ENCODE results near the gene FLNC. TPM values are rescaled to one million over a fixed set of nuclear protein-coding genes. Genes with fewer than 3 reads are reported as not detected.

FLNC gene
- total RNA-seq, 1 donor from 2014 or later = 6.7 TPM

- H3K36me3 Mint-ChIP-seq = peaks cover 8% of the 10 kb centered on the region
- Histone ChIP-seq H2AFZ (replicated peaks) (no peak overlapping the region), H3F3A (ENCODE audit: low read depth) (peaks cover 30% of the 10 kb centered on the region), H3K27me3 (peaks cover 58% of the 10 kb centered on the region), H3K79me2 (ENCODE audit: low read depth) (peaks cover 6% of the 10 kb centered on the region), H3K9me3 (ENCODE audit: low read depth) (no peaks in the 10 kb centered on the region), H4K20me1 (ENCODE audit: low read depth) (peaks cover 25% of the 10 kb centered on the region), H3K36me3 (no peaks in the 10 kb centered on the region), H3K4me3 (peak overlapping the region; percentile 82), H3K4me1 (peaks cover 14% of the 10 kb centered on the region), H3K4me2 (peak overlapping the region; percentile 99), H3K27ac (no peak overlapping the region), H3K9ac (no peak overlapping the region)
- TF ChIP-seq, protein P1, sequence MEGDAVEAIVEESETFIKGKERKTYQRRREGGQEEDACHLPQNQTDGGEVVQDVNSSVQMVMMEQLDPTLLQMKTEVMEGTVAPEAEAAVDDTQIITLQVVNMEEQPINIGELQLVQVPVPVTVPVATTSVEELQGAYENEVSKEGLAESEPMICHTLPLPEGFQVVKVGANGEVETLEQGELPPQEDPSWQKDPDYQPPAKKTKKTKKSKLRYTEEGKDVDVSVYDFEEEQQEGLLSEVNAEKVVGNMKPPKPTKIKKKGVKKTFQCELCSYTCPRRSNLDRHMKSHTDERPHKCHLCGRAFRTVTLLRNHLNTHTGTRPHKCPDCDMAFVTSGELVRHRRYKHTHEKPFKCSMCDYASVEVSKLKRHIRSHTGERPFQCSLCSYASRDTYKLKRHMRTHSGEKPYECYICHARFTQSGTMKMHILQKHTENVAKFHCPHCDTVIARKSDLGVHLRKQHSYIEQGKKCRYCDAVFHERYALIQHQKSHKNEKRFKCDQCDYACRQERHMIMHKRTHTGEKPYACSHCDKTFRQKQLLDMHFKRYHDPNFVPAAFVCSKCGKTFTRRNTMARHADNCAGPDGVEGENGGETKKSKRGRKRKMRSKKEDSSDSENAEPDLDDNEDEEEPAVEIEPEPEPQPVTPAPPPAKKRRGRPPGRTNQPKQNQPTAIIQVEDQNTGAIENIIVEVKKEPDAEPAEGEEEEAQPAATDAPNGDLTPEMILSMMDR (IDR thresholded peaks at IDR 0.05) = no peak
- TF ChIP-seq EZH2phosphoT487 (IDR thresholded peaks at IDR 0.05) (no peak), EZH2 (IDR thresholded peaks at IDR 0.05) (no peak)
- no peaks in the 10 kb centered on the region for H3K9me3 Mint-ChIP-seq
- peaks cover 21% of the 10 kb centered on the region for H3K27me3 Mint-ChIP-seq (ENCODE audit: insufficient read depth, low read depth)
- H3K27ac Mint-ChIP-seq = no peak overlapping the region
- peak overlapping the region; percentile 78 for H3K4me3 Mint-ChIP-seq
- no peak for DNase-seq (ENCODE audit: low spot score)
- H3K4me1 Mint-ChIP-seq = peaks cover 24% of the 10 kb centered on the region
These were observed 38.5 kb downstream of the FLNC start for GRCh38 chr7:128868624-128869137.

DNA sequence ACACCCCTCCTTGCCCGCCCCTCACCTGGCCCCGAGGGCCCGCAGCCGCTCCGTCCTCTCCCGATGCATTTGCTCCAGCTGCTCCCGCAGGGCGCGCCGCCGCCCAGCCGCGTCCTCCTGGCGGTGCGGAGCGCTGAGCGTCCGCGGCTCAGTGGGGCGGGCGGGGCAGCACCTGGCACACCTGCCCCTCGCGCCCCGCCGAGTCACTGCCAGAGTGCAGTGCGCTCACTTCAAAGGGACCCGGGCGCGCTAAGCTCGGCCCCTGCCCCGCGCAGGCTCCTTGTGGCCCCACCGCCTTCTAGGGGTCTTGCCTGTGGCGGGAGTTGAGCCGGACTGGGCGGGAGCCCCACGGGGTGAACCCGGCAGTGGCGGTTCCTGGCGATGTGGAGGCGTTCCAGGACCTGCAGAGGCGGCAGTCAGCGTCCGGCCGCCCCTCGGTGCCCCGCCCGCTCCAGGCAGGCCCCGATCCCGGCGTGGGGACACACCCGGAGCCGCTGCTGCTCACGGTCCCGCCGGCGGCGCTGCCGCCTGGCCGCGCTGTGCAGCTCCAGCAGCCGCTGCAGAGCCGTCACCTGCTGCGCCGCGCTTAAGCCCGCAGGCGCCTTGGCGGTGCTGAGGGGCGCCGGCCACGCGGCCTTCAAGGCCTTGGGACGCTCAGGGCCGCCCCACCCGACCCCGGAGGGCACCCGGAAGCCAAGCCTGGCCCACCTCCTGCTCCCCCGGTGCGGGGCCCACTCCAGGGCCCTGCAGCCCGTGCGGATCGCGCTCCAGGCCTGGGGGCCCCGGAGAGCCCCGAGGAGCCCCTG lies 39.1 kb downstream of the FLNC start:
- Histone ChIP-seq H3K9me3 (ENCODE audit: low read depth) (no peaks in the 10 kb centered on the region), H3K27me3 (peaks cover 58% of the 10 kb centered on the region), H3K4me3 (peak overlapping the region; percentile 82), H3K9ac (peak overlapping the region; percentile 43), H2AFZ (replicated peaks) (peak overlapping the region; percentile 87), H3K79me2 (ENCODE audit: low read depth) (no peaks in the 10 kb centered on the region), H3K27ac (no peak overlapping the region), H3F3A (ENCODE audit: low read depth) (peaks cover 30% of the 10 kb centered on the region), H3K36me3 (no peaks in the 10 kb centered on the region), H3K4me2 (peak overlapping the region; percentile 99), H3K4me1 (peaks cover 11% of the 10 kb centered on the region), H4K20me1 (ENCODE audit: low read depth) (peaks cover 20% of the 10 kb centered on the region)
- peak overlapping the region; percentile 78 for H3K4me3 Mint-ChIP-seq
- H3K9me3 Mint-ChIP-seq = no peaks in the 10 kb centered on the region
- H3K27me3 Mint-ChIP-seq (ENCODE audit: insufficient read depth, low read depth) = peaks cover 21% of the 10 kb centered on the region
- peaks cover 21% of the 10 kb centered on the region for H3K4me1 Mint-ChIP-seq
- H3K27ac Mint-ChIP-seq = no peak overlapping the region
- peaks cover 8% of the 10 kb centered on the region for H3K36me3 Mint-ChIP-seq
- TF ChIP-seq, protein P1 (IDR thresholded peaks at IDR 0.05) = peak; percentile 8
- no peak for TF ChIP-seq EZH2phosphoT487 (IDR thresholded peaks at IDR 0.05)
- TF ChIP-seq EZH2 (IDR thresholded peaks at IDR 0.05) = peak; percentile 70
- DNase-seq (ENCODE audit: low spot score) = peak; percentile 88

GRCh38 chr7:128869944-128870285 lies 39.7 kb downstream of the FLNC start:
- TF ChIP-seq, protein P1 (IDR thresholded peaks at IDR 0.05) = peak; percentile 23
- TF ChIP-seq EZH2 (IDR thresholded peaks at IDR 0.05) (no peak), EZH2phosphoT487 (IDR thresholded peaks at IDR 0.05) (no peak)
- Histone ChIP-seq H2AFZ (replicated peaks) (peak overlapping the region; percentile 87), H4K20me1 (ENCODE audit: low read depth) (peaks cover 20% of the 10 kb centered on the region), H3K27me3 (peaks cover 58% of the 10 kb centered on the region), H3K79me2 (ENCODE audit: low read depth) (no peaks in the 10 kb centered on the region), H3K9ac (peak overlapping the region; percentile 43), H3K4me2 (peak overlapping the region; percentile 99), H3K9me3 (ENCODE audit: low read depth) (no peaks in the 10 kb centered on the region), H3K27ac (no peak overlapping the region), H3K4me1 (peaks cover 11% of the 10 kb centered on the region), H3F3A (ENCODE audit: low read depth) (peaks cover 30% of the 10 kb centered on the region), H3K36me3 (no peaks in the 10 kb centered on the region), H3K4me3 (peak overlapping the region; percentile 82)
- peaks cover 8% of the 10 kb centered on the region for H3K36me3 Mint-ChIP-seq
- peaks cover 21% of the 10 kb centered on the region for H3K4me1 Mint-ChIP-seq
- H3K4me3 Mint-ChIP-seq = peak overlapping the region; percentile 81
- peak; percentile 68 for DNase-seq (ENCODE audit: low spot score)
- H3K9me3 Mint-ChIP-seq = no peaks in the 10 kb centered on the region
- H3K27me3 Mint-ChIP-seq (ENCODE audit: insufficient read depth, low read depth) = peaks cover 25% of the 10 kb centered on the region
- H3K27ac Mint-ChIP-seq = no peak overlapping the region
